HEK293T (cell line): ENCODE data around the gene SRP14.

ENCODE experiments used
- ARNT ChIP-seq: fragments of 450-650 bp; IDR thresholded peaks from 2 replicates; pipeline ENCODE4 v1.6.1; 2017; ENCODE audit warnings: mild to moderate bottlenecking
- BHLHE40 ChIP-seq: fragments of 450-650 bp; IDR thresholded peaks from 2 replicates; pipeline ENCODE4 v1.6.1; 2016; ENCODE audit warnings: mild to moderate bottlenecking, moderate library complexity, borderline replicate concordance
- CTBP1 ChIP-seq: fragments of 450-650 bp; IDR thresholded peaks from 2 replicates; pipeline ENCODE4 v1.6.1; 2016; ENCODE audit warnings: borderline replicate concordance
- ELF4 ChIP-seq: fragments of 450-650 bp; IDR thresholded peaks from 2 replicates; pipeline ENCODE4 v1.6.1; 2017; ENCODE audit warnings: antibody characterized with exemption
- FOXA1 ChIP-seq: fragments of 450-650 bp; IDR thresholded peaks from 2 replicates; pipeline ENCODE4 v1.6.1; 2016; ENCODE audit warnings: mild to moderate bottlenecking
- FOXM1 ChIP-seq: fragments of 450-650 bp; IDR thresholded peaks from 2 replicates; pipeline ENCODE4 v1.6.1; 2017; ENCODE audit warnings: mild to moderate bottlenecking, borderline replicate concordance
- L3MBTL2 ChIP-seq: fragments of 450-650 bp; conservative IDR thresholded peaks from 2 replicates; pipeline ENCODE4 v1.6.1; 2016; ENCODE audit warnings: mild to moderate bottlenecking
- LEF1 ChIP-seq: fragments of 450-650 bp; IDR thresholded peaks from 2 replicates; pipeline ENCODE4 v1.6.1; 2017; ENCODE audit warnings: mild to moderate bottlenecking, borderline replicate concordance
- NFRKB ChIP-seq: fragments of 450-650 bp; IDR thresholded peaks from 2 replicates; pipeline ENCODE4 v1.6.1; 2016; ENCODE audit warnings: mild to moderate bottlenecking, moderate library complexity
- SP1 ChIP-seq: fragments of 450-650 bp; IDR thresholded peaks from 2 replicates; pipeline ENCODE4 v1.6.1; 2017
- SUZ12 ChIP-seq: fragments of 450-650 bp; IDR thresholded peaks from 2 replicates; pipeline ENCODE4 v1.6.1; 2016; ENCODE audit warnings: mild to moderate bottlenecking
- TARDBP ChIP-seq: fragments of 450-650 bp; IDR thresholded peaks from 2 replicates; pipeline ENCODE4 v1.6.1; 2016
- ZNF384 ChIP-seq: fragments of 450-650 bp; IDR thresholded peaks from 2 replicates; pipeline ENCODE4 v1.6.1; 2016
- TF ChIP-seq, protein P1 (sequence below): fragments of 450-650 bp; IDR thresholded peaks from 2 replicates; pipeline ENCODE4 v1.6.1; 2016

DNA sequence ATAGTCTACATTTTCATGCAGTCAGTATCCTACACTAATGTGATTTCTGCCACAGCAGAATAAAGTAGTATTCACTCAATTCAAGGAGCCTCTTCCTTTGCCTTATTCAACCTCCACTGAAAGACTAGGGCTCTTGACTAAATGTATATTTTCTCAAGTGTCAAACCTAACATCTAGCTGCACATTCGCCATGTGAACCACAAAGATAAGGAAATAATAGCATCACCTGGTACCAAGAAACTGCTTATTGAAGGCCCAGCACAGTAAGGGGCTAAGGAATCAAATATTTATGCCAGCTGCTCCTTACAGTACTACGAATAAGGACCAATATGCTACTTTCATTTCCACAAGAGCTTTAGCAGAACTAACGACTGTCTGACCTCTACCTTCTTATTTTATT, 1.3 kb downstream of the SRP14 start:
- TF ChIP-seq SP1 (no peak), FOXM1 (no peak), CTBP1 (no peak), ELF4 (no peak), SUZ12 (no peak), BHLHE40 (no peak), TARDBP (no peak), NFRKB (no peak), FOXA1 (no peak), ZNF384 (no peak), LEF1 (no peak), L3MBTL2 (no peak), ARNT (no peak)
- TF ChIP-seq, protein P1, sequence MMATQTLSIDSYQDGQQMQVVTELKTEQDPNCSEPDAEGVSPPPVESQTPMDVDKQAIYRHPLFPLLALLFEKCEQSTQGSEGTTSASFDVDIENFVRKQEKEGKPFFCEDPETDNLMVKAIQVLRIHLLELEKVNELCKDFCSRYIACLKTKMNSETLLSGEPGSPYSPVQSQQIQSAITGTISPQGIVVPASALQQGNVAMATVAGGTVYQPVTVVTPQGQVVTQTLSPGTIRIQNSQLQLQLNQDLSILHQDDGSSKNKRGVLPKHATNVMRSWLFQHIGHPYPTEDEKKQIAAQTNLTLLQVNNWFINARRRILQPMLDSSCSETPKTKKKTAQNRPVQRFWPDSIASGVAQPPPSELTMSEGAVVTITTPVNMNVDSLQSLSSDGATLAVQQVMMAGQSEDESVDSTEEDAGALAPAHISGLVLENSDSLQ: no peak
